ENCODE results near the gene LRRTM3.

- TF ChIP-seq CTCF (IDR thresholded peaks at IDR 0.05; ENCODE audit: low read length) (no peak), EZH2 (optimal IDR thresholded peaks at IDR 0.05; ENCODE audit: low read depth, low read length) (no peak), EZH2phosphoT487 (IDR thresholded peaks at IDR 0.05; ENCODE audit: low read length) (no peak)
Measured at GRCh38 chr10:66964946-66965345, 39.1 kb downstream of the LRRTM3 start.

Data from MM.1S (cell line).